DND-41 (cell line): Measurements from ENCODE around the gene FST.

Source experiments
- ATAC-seq: fragments of 200-7000 bp; cut with Tn5 transposase; 3 replicates; pipeline ENCODE4 v1.9.1; 2021; ENCODE audit warnings: low read depth; ENCODE audit not compliant: insufficient read depth
- DNase-seq: peaks from one replicate; pipeline ENCODE4 v3.0.0-alpha.2; 2020
- H2AFZ ChIP-seq: 2 replicates; pipeline ENCODE4 v1.6.0; 2012; ENCODE audit warnings: low read depth, low read length
- H3K27ac ChIP-seq: 2 replicates; pipeline ENCODE4 v1.5.1; 2012; ENCODE audit warnings: low read length, inconsistent platforms
- H3K27me3 ChIP-seq: fragments of 200-600 bp; sonication (generic); 2 replicates; pipeline ENCODE4 v1.6.0; 2012; ENCODE audit warnings: low read length, mild to moderate bottlenecking, inconsistent platforms; ENCODE audit not compliant: insufficient read depth, poor library complexity
- H3K36me3 ChIP-seq: 2 replicates; pipeline ENCODE4 v1.5.1; 2012; ENCODE audit warnings: low read length, inconsistent platforms; ENCODE audit not compliant: insufficient read depth
- H3K4me1 ChIP-seq: 2 replicates; pipeline ENCODE4 v1.5.1; 2012; ENCODE audit warnings: mild to moderate bottlenecking, low read length; ENCODE audit not compliant: insufficient read depth
- H3K4me2 ChIP-seq: 2 replicates; pipeline ENCODE4 v1.6.0; 2012; ENCODE audit warnings: mild to moderate bottlenecking, moderate library complexity, low read length, inconsistent platforms; ENCODE audit not compliant: insufficient read depth
- H3K4me3 ChIP-seq, 2 experiments: fragments of 200-600 bp in 1 of 2; shearing (Covaris generic) in 1 of 2; 2 replicates each; pipeline ENCODE4 v1.5.1; 2012 to 2016; ENCODE audit warnings: inconsistent platforms in 2 of 2, low read length in 2 of 2, mild to moderate bottlenecking in 2 of 2, low read depth in 1 of 2, moderate library complexity in 1 of 2
- H3K79me2 ChIP-seq: 2 replicates; pipeline ENCODE4 v1.6.0; 2012; ENCODE audit warnings: low read length, inconsistent platforms; ENCODE audit not compliant: insufficient read depth
- H3K9ac ChIP-seq: 2 replicates; pipeline ENCODE4 v1.6.0; 2012; ENCODE audit warnings: low read depth, mild to moderate bottlenecking, inconsistent platforms, low read length, moderate library complexity
- H3K9me3 ChIP-seq: 2 replicates; pipeline ENCODE4 v1.5.1; 2012; ENCODE audit warnings: low read length, moderate library complexity, mild to moderate bottlenecking, inconsistent platforms; ENCODE audit not compliant: insufficient read depth, severe bottlenecking
- H4K20me1 ChIP-seq: 2 replicates; pipeline ENCODE4 v1.6.0; 2012; ENCODE audit warnings: low read length; ENCODE audit not compliant: insufficient read depth
- EZH2 ChIP-seq: IDR thresholded peaks from 3 replicates; pipeline ENCODE4 v1.6.1; 2012; ENCODE audit warnings: borderline replicate concordance, low read depth, mild to moderate bottlenecking, moderate library complexity, low read length, inconsistent platforms; ENCODE audit not compliant: severe bottlenecking
- TF ChIP-seq, protein P1 (sequence below): IDR thresholded peaks from 2 replicates; pipeline ENCODE4 v1.5.1; 2012; ENCODE audit warnings: borderline replicate concordance, low read length, moderate library complexity, mild to moderate bottlenecking; ENCODE audit not compliant: poor library complexity, severe bottlenecking; ENCODE audit errors: extremely low read depth

Gene FST

GRCh38 chr5:53490747-53491146, 10.3 kb downstream of the FST start:
- Histone ChIP-seq H3K27me3 (no peaks in the 10 kb centered on the region), H3K79me2 (no peaks in the 10 kb centered on the region), H3K36me3 (no peaks in the 10 kb centered on the region), H3K9me3 (no peaks in the 10 kb centered on the region), H3K4me1 (no peaks in the 10 kb centered on the region), H3K4me3 (no peak overlapping the region), H3K9ac (no peak overlapping the region), H3K27ac (no peak overlapping the region), H2AFZ (no peak overlapping the region), H3K4me2 (no peak overlapping the region), H4K20me1 (no peaks in the 10 kb centered on the region)
- DNase-seq (no peak), ATAC-seq (no peak)
- TF ChIP-seq, protein P1, sequence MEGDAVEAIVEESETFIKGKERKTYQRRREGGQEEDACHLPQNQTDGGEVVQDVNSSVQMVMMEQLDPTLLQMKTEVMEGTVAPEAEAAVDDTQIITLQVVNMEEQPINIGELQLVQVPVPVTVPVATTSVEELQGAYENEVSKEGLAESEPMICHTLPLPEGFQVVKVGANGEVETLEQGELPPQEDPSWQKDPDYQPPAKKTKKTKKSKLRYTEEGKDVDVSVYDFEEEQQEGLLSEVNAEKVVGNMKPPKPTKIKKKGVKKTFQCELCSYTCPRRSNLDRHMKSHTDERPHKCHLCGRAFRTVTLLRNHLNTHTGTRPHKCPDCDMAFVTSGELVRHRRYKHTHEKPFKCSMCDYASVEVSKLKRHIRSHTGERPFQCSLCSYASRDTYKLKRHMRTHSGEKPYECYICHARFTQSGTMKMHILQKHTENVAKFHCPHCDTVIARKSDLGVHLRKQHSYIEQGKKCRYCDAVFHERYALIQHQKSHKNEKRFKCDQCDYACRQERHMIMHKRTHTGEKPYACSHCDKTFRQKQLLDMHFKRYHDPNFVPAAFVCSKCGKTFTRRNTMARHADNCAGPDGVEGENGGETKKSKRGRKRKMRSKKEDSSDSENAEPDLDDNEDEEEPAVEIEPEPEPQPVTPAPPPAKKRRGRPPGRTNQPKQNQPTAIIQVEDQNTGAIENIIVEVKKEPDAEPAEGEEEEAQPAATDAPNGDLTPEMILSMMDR = no peak
- TF ChIP-seq EZH2 = no peak

DNA sequence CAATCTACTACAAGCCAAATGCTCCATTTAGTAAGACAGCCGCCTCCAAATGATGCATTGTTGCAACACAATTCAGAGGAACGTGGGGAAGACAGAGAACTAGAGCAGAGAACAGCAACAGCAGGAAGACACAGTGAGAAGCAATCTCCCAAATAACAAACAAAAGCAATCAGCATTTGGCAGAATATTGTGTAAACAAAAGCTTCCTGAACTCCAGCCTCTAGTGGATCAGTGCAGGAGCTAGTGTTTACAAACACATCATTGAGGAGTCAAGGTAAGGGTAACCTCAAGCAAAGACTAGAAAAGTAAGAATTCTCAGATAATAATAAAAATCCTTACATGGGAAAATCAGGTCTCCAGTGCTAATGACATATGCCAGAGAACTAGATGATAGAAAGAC, 20.6 kb downstream of the FST start:
- no peak overlapping the region for H3K9ac ChIP-seq
- no peak overlapping the region for H3K4me2 ChIP-seq
- no peaks in the 10 kb centered on the region for H3K9me3 ChIP-seq
- DNase-seq = no peak
- H2AFZ ChIP-seq = no peak overlapping the region
- H3K36me3 ChIP-seq = no peaks in the 10 kb centered on the region
- H3K79me2 ChIP-seq = no peaks in the 10 kb centered on the region
- H3K4me3 ChIP-seq = no peak overlapping the region
- TF ChIP-seq, protein P1 = no peak
- TF ChIP-seq EZH2 = no peak
- no peak for ATAC-seq
- no peak overlapping the region for H3K27ac ChIP-seq
- H3K4me1 ChIP-seq = no peaks in the 10 kb centered on the region
- no peaks in the 10 kb centered on the region for H3K27me3 ChIP-seq
- no peaks in the 10 kb centered on the region for H4K20me1 ChIP-seq

GRCh38 chr5:53503562-53504218, 23.3 kb downstream of the FST start:
- H4K20me1 ChIP-seq = no peaks in the 10 kb centered on the region
- H3K36me3 ChIP-seq = no peaks in the 10 kb centered on the region
- no peak overlapping the region for H2AFZ ChIP-seq
- H3K27ac ChIP-seq = no peak overlapping the region
- peaks cover 5% of the 10 kb centered on the region for H3K9me3 ChIP-seq
- H3K4me3 ChIP-seq = no peak overlapping the region
- H3K27me3 ChIP-seq = no peaks in the 10 kb centered on the region
- no peak overlapping the region for H3K4me2 ChIP-seq
- no peak overlapping the region for H3K9ac ChIP-seq
- no peaks in the 10 kb centered on the region for H3K4me1 ChIP-seq
- H3K79me2 ChIP-seq = no peaks in the 10 kb centered on the region
- TF ChIP-seq EZH2 = no peak
- TF ChIP-seq, protein P1 = no peak
- DNase-seq (no peak), ATAC-seq (no peak)
